NCI-H146 treated with DMSO at 0.1 percent for 48 hours (cell line): ENCODE measurements around the gene KCNA2.
A peak's percentile ranks its signal among the peaks of the same experiment; 100 is the strongest.

Experiments
- DNase-seq: peaks from one replicate; lab custom pipeline; 2025; ENCODE audit not compliant: unreplicated experiment; lab: John Stamatoyannopoulos, UW

The KCNA2 gene

GRCh38 chr1:110572751-110573150, 33.4 kb downstream of the KCNA2 start:
- DNase-seq = no peak

- no peak for DNase-seq
Measured at GRCh38 chr1:110570901-110571300, 35.3 kb downstream of the KCNA2 start.

- DNase-seq = peak; percentile 7
Measured at GRCh38 chr1:110570307-110570706, 35.9 kb downstream of the KCNA2 start.

- no peak for DNase-seq
Measured at GRCh38 chr1:110566836-110567235, 39.3 kb downstream of the KCNA2 start.

GRCh38 chr1:110565565-110565964, 40.6 kb downstream of the KCNA2 start:
- DNase-seq = no peak

- no peak for DNase-seq
Measured at GRCh38 chr1:110563089-110563488, 43.1 kb downstream of the KCNA2 start.

- DNase-seq = no peak
Measured at GRCh38 chr1:110561596-110561995, 44.6 kb downstream of the KCNA2 start.

- DNase-seq = no peak
Measured at GRCh38 chr1:110559157-110559556, 47.0 kb downstream of the KCNA2 start.

GRCh38 chr1:110557481-110557880, 48.7 kb downstream of the KCNA2 start:
- DNase-seq = no peak

GRCh38 chr1:110556471-110556807, 49.7 kb downstream of the KCNA2 start:
- no peak for DNase-seq

GRCh38 chr1:110555807-110556470, 50.2 kb downstream of the KCNA2 start:
- no peak for DNase-seq

- peak; percentile 55 for DNase-seq
Measured at GRCh38 chr1:110554871-110555801, 51.0 kb downstream of the KCNA2 start.

GRCh38 chr1:110551278-110551809, 54.8 kb downstream of the KCNA2 start:
- DNase-seq = no peak

GRCh38 chr1:110549831-110550230, 56.3 kb downstream of the KCNA2 start:
- DNase-seq = no peak

- peak; percentile 51 for DNase-seq
Measured at GRCh38 chr1:110548381-110548780, 57.8 kb downstream of the KCNA2 start.

- DNase-seq = no peak
Measured at GRCh38 chr1:110547017-110547416, 59.1 kb downstream of the KCNA2 start.

- no peak for DNase-seq
Measured at GRCh38 chr1:110545492-110545891, 60.7 kb downstream of the KCNA2 start.

GRCh38 chr1:110544753-110545152, 61.4 kb downstream of the KCNA2 start:
- no peak for DNase-seq
